Activated CD8-positive, alpha-beta memory T cell treated with anti-CD3 and anti-CD28 coated beads, Interleukin-2, amount 10 ng/mL, durations not matched to agents 7 days and 5 days (primary cell): ENCODE data around the gene NANOG. TPM values are rescaled to one million over a fixed set of nuclear protein-coding genes. Genes with fewer than 3 reads are reported as not detected.
A peak's percentile ranks its signal among the peaks of the same experiment; 100 is the strongest.
"Not testable (repeated sequence)": the region's sequence is repeated elsewhere in the genome, so short reads cannot be mapped to it uniquely, and the experiment has no call there.

Experiments used
- ATAC-seq: fragments of 150-1000 bp; cut with Tn5 transposase; one replicate; pipeline ENCODE4 v1.10.0; 2021; ENCODE audit warnings: moderate library complexity
- CTCF ChIA-PET: fragments of 350-600 bp; sonication (Branson Sonifier 250); formaldehyde crosslinking; loops from one replicate; lab custom pipeline; 2021; ENCODE audit warnings: antibody characterized with exemption; lab: Charles Lee
- DNase-seq: peaks from one replicate; pipeline ENCODE4 v3.0.0-alpha.2; 2020
- H3K27ac Mint-ChIP-seq: one replicate; pipeline ENCODE4 v1.8.0; 2021; ENCODE audit warnings: mild to moderate bottlenecking, mixed read lengths
- H3K27me3 Mint-ChIP-seq: one replicate; pipeline ENCODE4 v1.8.0; 2021; ENCODE audit warnings: mixed read lengths
- H3K36me3 Mint-ChIP-seq: one replicate; pipeline ENCODE4 v1.8.0; 2021; ENCODE audit warnings: mild to moderate bottlenecking, mixed read lengths
- H3K4me1 Mint-ChIP-seq: one replicate; pipeline ENCODE4 v1.8.0; 2021; ENCODE audit warnings: mixed read lengths
- H3K4me3 Mint-ChIP-seq: one replicate; pipeline ENCODE4 v1.8.0; 2021; ENCODE audit warnings: mild to moderate bottlenecking, moderate library complexity, mixed read lengths
- H3K9me3 Mint-ChIP-seq: one replicate; pipeline ENCODE4 v1.8.0; 2022; ENCODE audit warnings: low read depth, mixed read lengths
- total RNA-seq, 2 experiments: library from RNA; stranded (reverse); gene quantifications; one replicate each; pipeline ENCODE4 v1.2.3, GENCODE V29; 2021

NANOG gene
- total RNA-seq, 2 experiments from 2014 or later: not detected

GRCh38 chr12:7783433-7783832, 5.8 kb upstream of the NANOG start:
- ATAC-seq, H3K4me3 Mint-ChIP-seq, DNase-seq, H3K36me3 Mint-ChIP-seq, H3K9me3 Mint-ChIP-seq, H3K27ac Mint-ChIP-seq, CTCF ChIA-PET, H3K4me1 Mint-ChIP-seq: not testable (repeated sequence)
- H3K27me3 Mint-ChIP-seq: peaks cover 10% of the 10 kb centered on the region

- DNase-seq (no peak), ATAC-seq (no peak)
- CTCF ChIA-PET: no interaction called here
- H3K4me3 Mint-ChIP-seq: no peak overlapping the region
- H3K36me3 Mint-ChIP-seq: no peaks in the 10 kb centered on the region
- peaks cover 13% of the 10 kb centered on the region for H3K27me3 Mint-ChIP-seq
- no peaks in the 10 kb centered on the region for H3K9me3 Mint-ChIP-seq
- no peaks in the 10 kb centered on the region for H3K4me1 Mint-ChIP-seq
- H3K27ac Mint-ChIP-seq: no peak overlapping the region
Observed at GRCh38 chr12:7784701-7785100, 4.5 kb upstream of the NANOG start.

- peaks cover 15% of the 10 kb centered on the region for H3K27me3 Mint-ChIP-seq
- CTCF ChIA-PET: no interaction called here
- H3K4me1 Mint-ChIP-seq: no peaks in the 10 kb centered on the region
- H3K36me3 Mint-ChIP-seq: no peaks in the 10 kb centered on the region
- H3K4me3 Mint-ChIP-seq: no peak overlapping the region
- no peaks in the 10 kb centered on the region for H3K9me3 Mint-ChIP-seq
- H3K27ac Mint-ChIP-seq: no peak overlapping the region
- no peak for DNase-seq
- no peak for ATAC-seq
Observed at GRCh38 chr12:7787574-7788293, 1.5 kb upstream of the NANOG start.

GRCh38 chr12:7788294-7788660, 925 bp upstream of the NANOG start:
- CTCF ChIA-PET: no interaction called here
- no peaks in the 10 kb centered on the region for H3K36me3 Mint-ChIP-seq
- no peak overlapping the region for H3K27ac Mint-ChIP-seq

GRCh38 chr12:7793211-7793610, 4.0 kb downstream of the NANOG start:
- ATAC-seq (no peak), DNase-seq (no peak)
- Mint-ChIP-seq H3K9me3 (no peaks in the 10 kb centered on the region), H3K27me3 (peaks cover 6% of the 10 kb centered on the region), H3K4me1 (no peaks in the 10 kb centered on the region), H3K4me3 (no peak overlapping the region), H3K27ac (no peak overlapping the region), H3K36me3 (no peaks in the 10 kb centered on the region)
- CTCF ChIA-PET: interaction anchor here (1.0 kb wide), 1 partner anchor 12 kb away, joined by 3 read pairs; no protein-coding TSS in a partner anchor

More at GRCh38 chr12:7788294-7788660, 925 bp upstream of the NANOG start:
- Mint-ChIP-seq H3K4me3 (no peak overlapping the region), H3K27me3 (peaks cover 15% of the 10 kb centered on the region), H3K4me1 (no peaks in the 10 kb centered on the region), H3K9me3 (no peaks in the 10 kb centered on the region)
- ATAC-seq (no peak), DNase-seq (no peak)

- H3K36me3 Mint-ChIP-seq, H3K4me3 Mint-ChIP-seq, H3K27ac Mint-ChIP-seq, CTCF ChIA-PET, H3K27me3 Mint-ChIP-seq, ATAC-seq, H3K9me3 Mint-ChIP-seq, DNase-seq, H3K4me1 Mint-ChIP-seq: not testable (repeated sequence)
Observed at GRCh38 chr12:7797269-7797668, 8.1 kb downstream of the NANOG start.

- CTCF ChIA-PET: interaction anchor here (1.1 to 1.3 kb wide), 2 partner anchors 9 to 107 kb away, joined by 5 read pairs; no protein-coding TSS in a partner anchor
- no peaks in the 10 kb centered on the region for H3K36me3 Mint-ChIP-seq
Observed at GRCh38 chr12:7797698-7798398, 8.6 kb downstream of the NANOG start.

GRCh38 chr12:7798750-7799308, 9.6 kb downstream of the NANOG start:
- H3K27ac Mint-ChIP-seq, DNase-seq, H3K27me3 Mint-ChIP-seq, H3K9me3 Mint-ChIP-seq, ATAC-seq, H3K4me1 Mint-ChIP-seq, H3K36me3 Mint-ChIP-seq, H3K4me3 Mint-ChIP-seq: not testable (repeated sequence)
- CTCF ChIA-PET: interaction anchor here (1.1 to 1.3 kb wide), 2 partner anchors 8 to 106 kb away, joined by 5 read pairs; no protein-coding TSS in a partner anchor

More at GRCh38 chr12:7797698-7798398, 8.6 kb downstream of the NANOG start:
- Mint-ChIP-seq H3K27me3 (peaks cover 2% of the 10 kb centered on the region), H3K27ac (no peak overlapping the region), H3K4me3 (no peak overlapping the region), H3K9me3 (no peaks in the 10 kb centered on the region), H3K4me1 (no peaks in the 10 kb centered on the region)
- no peak for DNase-seq
- no peak for ATAC-seq

- Mint-ChIP-seq H3K9me3 (no peaks in the 10 kb centered on the region), H3K27ac (no peak overlapping the region), H3K4me1 (no peaks in the 10 kb centered on the region), H3K27me3 (peaks cover 2% of the 10 kb centered on the region), H3K4me3 (no peak overlapping the region), H3K36me3 (no peaks in the 10 kb centered on the region)
- CTCF ChIA-PET: interaction anchor here (1.7 to 2.1 kb wide), 2 partner anchors 84 to 159 kb away, joined by 3 to 9 read pairs; no protein-coding TSS in a partner anchor
- ATAC-seq: no peak
- DNase-seq: no peak
Observed at GRCh38 chr12:7801460-7801859, 12.3 kb downstream of the NANOG start.

- H3K4me1 Mint-ChIP-seq, H3K36me3 Mint-ChIP-seq, ATAC-seq, H3K4me3 Mint-ChIP-seq, H3K9me3 Mint-ChIP-seq, H3K27ac Mint-ChIP-seq, H3K27me3 Mint-ChIP-seq, DNase-seq: not testable (repeated sequence)
- CTCF ChIA-PET: interaction anchor here (0.5 to 5.2 kb wide), 12 partner anchors 8 to 165 kb away, joined by 3 to 47 read pairs (median 4); no protein-coding TSS in a partner anchor
Observed at GRCh38 chr12:7806319-7806718, 17.1 kb downstream of the NANOG start.

- DNase-seq (peak; percentile 71), ATAC-seq (peak; percentile 55)
- H3K4me3 Mint-ChIP-seq: no peak overlapping the region
- H3K27ac Mint-ChIP-seq: no peak overlapping the region
- CTCF ChIA-PET: interaction anchor here (0.6 to 5.2 kb wide), 13 partner anchors 9 to 276 kb away, joined by 3 to 47 read pairs (median 4); no protein-coding TSS in a partner anchor
- H3K36me3 Mint-ChIP-seq: no peaks in the 10 kb centered on the region
- no peaks in the 10 kb centered on the region for H3K4me1 Mint-ChIP-seq
- H3K9me3 Mint-ChIP-seq: no peaks in the 10 kb centered on the region
- peaks cover 2% of the 10 kb centered on the region for H3K27me3 Mint-ChIP-seq
Observed at GRCh38 chr12:7806863-7807487, 17.8 kb downstream of the NANOG start.

- ATAC-seq, H3K4me3 Mint-ChIP-seq, H3K27ac Mint-ChIP-seq, H3K4me1 Mint-ChIP-seq, H3K9me3 Mint-ChIP-seq, DNase-seq, H3K36me3 Mint-ChIP-seq, CTCF ChIA-PET, H3K27me3 Mint-ChIP-seq: not testable (repeated sequence)
Observed at GRCh38 chr12:7825754-7826153, 36.6 kb downstream of the NANOG start.

GRCh38 chr12:7829737-7830136, 40.5 kb downstream of the NANOG start:
- H3K36me3 Mint-ChIP-seq, H3K27ac Mint-ChIP-seq, H3K27me3 Mint-ChIP-seq, DNase-seq, H3K4me1 Mint-ChIP-seq, ATAC-seq, H3K4me3 Mint-ChIP-seq, H3K9me3 Mint-ChIP-seq: not testable (repeated sequence)
- CTCF ChIA-PET: interaction anchor here (1.2 kb wide), 1 partner anchor 216 kb away, joined by 4 read pairs; no protein-coding TSS in a partner anchor
